RKO (cell line): ENCODE measurements around the gene MCCD1.
"Not testable (repeated sequence)": the region's sequence is repeated elsewhere in the genome, so short reads cannot be mapped to it uniquely, and the experiment has no call there.

Experiments
- DNase-seq: peaks from one replicate; pipeline ENCODE4 v3.0.0-alpha.2; 2016; ENCODE audit warnings: low spot score

The MCCD1 gene

GRCh38 chr6:31528821-31529328 lies at the start of gene MCCD1:
TSS of gene MCCD1 (plus strand) at chr6:31528962. CDS start at chr6:31529015, 53 bp downstream.
- DNase-seq = no peak

- no peak for DNase-seq
Observed at GRCh38 chr6:31479151-31479932, 49.4 kb upstream of the MCCD1 start.

GRCh38 chr6:31479933-31480535 lies 48.7 kb upstream of the MCCD1 start:
- DNase-seq = no peak

GRCh38 chr6:31480574-31480973 lies 48.2 kb upstream of the MCCD1 start:
- DNase-seq = no peak

- no peak for DNase-seq
Observed at GRCh38 chr6:31483392-31483791, 45.4 kb upstream of the MCCD1 start.

GRCh38 chr6:31485055-31485454 lies 43.7 kb upstream of the MCCD1 start:
- no peak for DNase-seq

- not testable (repeated sequence) for DNase-seq
Observed at GRCh38 chr6:31486065-31486837, 42.5 kb upstream of the MCCD1 start.

GRCh38 chr6:31487674-31488073 lies 41.1 kb upstream of the MCCD1 start:
- not testable (repeated sequence) for DNase-seq

- DNase-seq = no peak
Observed at GRCh38 chr6:31489086-31489485, 39.7 kb upstream of the MCCD1 start.

- no peak for DNase-seq
Observed at GRCh38 chr6:31490115-31490873, 38.5 kb upstream of the MCCD1 start.

GRCh38 chr6:31493550-31493874 lies 35.2 kb upstream of the MCCD1 start:
- not testable (repeated sequence) for DNase-seq

GRCh38 chr6:31493875-31494694 lies 34.7 kb upstream of the MCCD1 start:
- peak; percentile 90 for DNase-seq

- DNase-seq = peak; percentile 69
Observed at GRCh38 chr6:31495580-31495979, 33.2 kb upstream of the MCCD1 start.

- DNase-seq = not testable (repeated sequence)
Observed at GRCh38 chr6:31496826-31497225, 31.9 kb upstream of the MCCD1 start.

GRCh38 chr6:31497531-31498476 lies 31.0 kb upstream of the MCCD1 start, which contains the start of gene MICB:
TSS of gene MICB (plus strand) at chr6:31498145. CDS start at chr6:31498194, 49 bp downstream.
- DNase-seq = peak; percentile 90

- DNase-seq = peak; percentile 49
Observed at GRCh38 chr6:31498748-31499147, 30.0 kb upstream of the MCCD1 start.

- DNase-seq = not testable (repeated sequence)
Observed at GRCh38 chr6:31499648-31500047, 29.1 kb upstream of the MCCD1 start.

- no peak for DNase-seq
Observed at GRCh38 chr6:31502586-31502985, 26.2 kb upstream of the MCCD1 start.

- not testable (repeated sequence) for DNase-seq
Observed at GRCh38 chr6:31509036-31509435, 19.7 kb upstream of the MCCD1 start.

GRCh38 chr6:31510007-31510406 lies 18.8 kb upstream of the MCCD1 start:
- DNase-seq = no peak
